Epithelial cell of esophagus (primary cell): Measurements from ENCODE around the gene DR1.

Source experiments
- DNase-seq: peaks from one replicate; pipeline ENCODE4 v3.0.0; 2010; ENCODE audit warnings: low read depth
- H3K4me3 ChIP-seq: 2 replicates; pipeline ENCODE4 v1.5.1; 2011; ENCODE audit warnings: mild to moderate bottlenecking, low read length, control low read depth
- CTCF ChIP-seq: IDR thresholded peaks from 2 replicates; pipeline ENCODE4 v1.5.1; 2011; ENCODE audit warnings: low read depth, mild to moderate bottlenecking, low read length, control low read depth, inconsistent platforms; ENCODE audit not compliant: insufficient read depth; ENCODE audit errors: missing control alignments

The DR1 gene

GRCh38 chr1:93414749-93415148 lies 69.0 kb downstream of the DR1 start:
- no peak overlapping the region for H3K4me3 ChIP-seq
- no peak for TF ChIP-seq CTCF
- DNase-seq: no peak

DNA sequence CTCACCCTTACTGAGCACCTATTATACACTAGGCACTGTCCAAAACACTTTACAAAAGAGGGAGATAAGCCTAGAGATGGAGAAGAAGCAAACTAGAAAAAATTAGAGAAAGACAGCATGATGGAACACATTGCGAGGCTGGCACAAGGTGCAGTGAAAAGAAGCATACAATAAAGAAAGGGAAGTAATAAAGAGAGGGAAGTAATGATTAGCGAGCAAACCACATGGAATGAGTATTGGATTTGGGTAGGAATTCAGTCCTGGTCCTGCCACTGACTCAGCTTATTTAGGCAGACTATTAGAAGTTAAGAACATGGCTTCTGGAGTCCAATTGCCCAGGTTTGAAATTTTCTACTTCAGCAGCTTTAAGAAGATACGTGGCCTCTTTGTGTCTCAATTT lies 69.6 kb downstream of the DR1 start:
- TF ChIP-seq CTCF: no peak
- H3K4me3 ChIP-seq: no peak overlapping the region
- no peak for DNase-seq

DNA sequence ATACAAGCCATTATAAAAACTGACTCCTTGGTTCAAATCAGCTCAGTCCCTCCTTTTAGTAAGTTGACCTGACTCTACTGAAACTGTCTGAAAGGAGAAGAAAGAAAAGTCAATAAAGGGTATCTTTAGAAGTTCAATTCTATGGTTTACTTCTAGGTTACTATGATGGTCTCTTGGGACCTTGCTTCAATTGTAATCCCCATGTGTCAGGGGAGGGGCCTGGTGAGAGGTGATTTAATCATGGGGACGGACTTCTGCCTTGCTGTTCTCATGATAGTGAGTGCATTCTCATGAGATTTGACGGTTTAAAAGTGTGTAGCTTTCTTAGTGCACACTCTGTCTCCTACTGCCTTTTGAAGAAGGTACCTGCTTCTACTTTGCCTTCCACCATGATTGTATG lies 70.5 kb downstream of the DR1 start:
- no peak for DNase-seq
- no peak for TF ChIP-seq CTCF
- no peak overlapping the region for H3K4me3 ChIP-seq
